ENCODE results near the gene LUC7L. TPM values are rescaled to one million over a fixed set of nuclear protein-coding genes. Genes with fewer than 3 reads are reported as not detected.

Gene LUC7L
- polyA plus RNA-seq, 2 of the 4 experiments (the other 2 are of a cell fraction): 51.6 to 67.6 TPM

- ChIA-PET CTCF (interaction anchor here (0.6 to 2.1 kb wide), 6 partner anchors 49 to 184 kb away, joined by 3 to 10 read pairs (median 4); no protein-coding TSS in a partner anchor), POLR2A (interaction anchor here (0.7 kb wide), 1 partner anchor 81 kb away, joined by 5 read pairs; no protein-coding TSS in a partner anchor)
- DNase-seq (ENCODE audit: low read depth in 1 of 2, low spot score in 1 of 2) (no peak), FAIRE-seq (no peak), ATAC-seq (no peak)
- H3K4me3 ChIP-seq: no peak overlapping the region
- H3K27ac ChIP-seq: no peak overlapping the region
- no peak overlapping the region for H3K4me2 ChIP-seq
- WGBS (ENCODE audit: missing lambda C conversion rate): 67% methylated on average over 6 of the region's 11 CpGs
- no peak for TF ChIP-seq KDM1A (IDR thresholded peaks at IDR 0.05; ENCODE audit: low read depth)
- TF ChIP-seq JUNB (IDR thresholded peaks at IDR 0.05): no peak
- no peak for TF ChIP-seq SMC3 (IDR thresholded peaks at IDR 0.05)
- no peak for TF ChIP-seq ZC3H11A (IDR thresholded peaks at IDR 0.05)
- TF ChIP-seq, protein P1, sequence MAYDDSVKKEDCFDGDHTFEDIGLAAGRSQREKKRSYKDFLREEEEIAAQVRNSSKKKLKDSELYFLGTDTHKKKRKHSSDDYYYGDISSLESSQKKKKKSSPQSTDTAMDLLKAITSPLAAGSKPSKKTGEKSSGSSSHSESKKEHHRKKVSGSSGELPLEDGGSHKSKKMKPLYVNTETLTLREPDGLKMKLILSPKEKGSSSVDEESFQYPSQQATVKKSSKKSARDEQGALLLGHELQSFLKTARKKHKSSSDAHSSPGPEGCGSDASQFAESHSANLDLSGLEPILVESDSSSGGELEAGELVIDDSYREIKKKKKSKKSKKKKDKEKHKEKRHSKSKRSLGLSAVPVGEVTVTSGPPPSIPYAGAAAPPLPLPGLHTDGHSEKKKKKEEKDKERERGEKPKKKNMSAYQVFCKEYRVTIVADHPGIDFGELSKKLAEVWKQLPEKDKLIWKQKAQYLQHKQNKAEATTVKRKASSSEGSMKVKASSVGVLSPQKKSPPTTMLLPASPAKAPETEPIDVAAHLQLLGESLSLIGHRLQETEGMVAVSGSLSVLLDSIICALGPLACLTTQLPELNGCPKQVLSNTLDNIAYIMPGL (CRISPR knock-in tag; IDR thresholded peaks at IDR 0.05; ENCODE audit: borderline replicate concordance): no peak
- no peak for TF ChIP-seq HOXB5 (CRISPR knock-in tag; IDR thresholded peaks at IDR 0.05)
- no peak for TF ChIP-seq FOSL2 (IDR thresholded peaks at IDR 0.05)
- TF ChIP-seq FOSL2 (CRISPR knock-in tag; IDR thresholded peaks at IDR 0.05): no peak
- TF ChIP-seq CHD2 (IDR thresholded peaks at IDR 0.05; ENCODE audit: low read length, partially characterized antibody): no peak
- TF ChIP-seq RFX5 (IDR thresholded peaks at IDR 0.05): no peak
- no peak for TF ChIP-seq MAFK (IDR thresholded peaks at IDR 0.05; ENCODE audit: partially characterized antibody)
- TF ChIP-seq CBX8 (IDR thresholded peaks at IDR 0.05): no peak
- no peak for TF ChIP-seq FOSB (CRISPR knock-in tag; IDR thresholded peaks at IDR 0.05)
- no peak for TF ChIP-seq BHLHE40 (IDR thresholded peaks at IDR 0.05; ENCODE audit: low read depth, low read length)
- TF ChIP-seq, protein P2, sequence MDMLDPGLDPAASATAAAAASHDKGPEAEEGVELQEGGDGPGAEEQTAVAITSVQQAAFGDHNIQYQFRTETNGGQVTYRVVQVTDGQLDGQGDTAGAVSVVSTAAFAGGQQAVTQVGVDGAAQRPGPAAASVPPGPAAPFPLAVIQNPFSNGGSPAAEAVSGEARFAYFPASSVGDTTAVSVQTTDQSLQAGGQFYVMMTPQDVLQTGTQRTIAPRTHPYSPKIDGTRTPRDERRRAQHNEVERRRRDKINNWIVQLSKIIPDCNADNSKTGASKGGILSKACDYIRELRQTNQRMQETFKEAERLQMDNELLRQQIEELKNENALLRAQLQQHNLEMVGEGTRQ (IDR thresholded peaks at IDR 0.05): no peak
- TF ChIP-seq, protein P3, sequence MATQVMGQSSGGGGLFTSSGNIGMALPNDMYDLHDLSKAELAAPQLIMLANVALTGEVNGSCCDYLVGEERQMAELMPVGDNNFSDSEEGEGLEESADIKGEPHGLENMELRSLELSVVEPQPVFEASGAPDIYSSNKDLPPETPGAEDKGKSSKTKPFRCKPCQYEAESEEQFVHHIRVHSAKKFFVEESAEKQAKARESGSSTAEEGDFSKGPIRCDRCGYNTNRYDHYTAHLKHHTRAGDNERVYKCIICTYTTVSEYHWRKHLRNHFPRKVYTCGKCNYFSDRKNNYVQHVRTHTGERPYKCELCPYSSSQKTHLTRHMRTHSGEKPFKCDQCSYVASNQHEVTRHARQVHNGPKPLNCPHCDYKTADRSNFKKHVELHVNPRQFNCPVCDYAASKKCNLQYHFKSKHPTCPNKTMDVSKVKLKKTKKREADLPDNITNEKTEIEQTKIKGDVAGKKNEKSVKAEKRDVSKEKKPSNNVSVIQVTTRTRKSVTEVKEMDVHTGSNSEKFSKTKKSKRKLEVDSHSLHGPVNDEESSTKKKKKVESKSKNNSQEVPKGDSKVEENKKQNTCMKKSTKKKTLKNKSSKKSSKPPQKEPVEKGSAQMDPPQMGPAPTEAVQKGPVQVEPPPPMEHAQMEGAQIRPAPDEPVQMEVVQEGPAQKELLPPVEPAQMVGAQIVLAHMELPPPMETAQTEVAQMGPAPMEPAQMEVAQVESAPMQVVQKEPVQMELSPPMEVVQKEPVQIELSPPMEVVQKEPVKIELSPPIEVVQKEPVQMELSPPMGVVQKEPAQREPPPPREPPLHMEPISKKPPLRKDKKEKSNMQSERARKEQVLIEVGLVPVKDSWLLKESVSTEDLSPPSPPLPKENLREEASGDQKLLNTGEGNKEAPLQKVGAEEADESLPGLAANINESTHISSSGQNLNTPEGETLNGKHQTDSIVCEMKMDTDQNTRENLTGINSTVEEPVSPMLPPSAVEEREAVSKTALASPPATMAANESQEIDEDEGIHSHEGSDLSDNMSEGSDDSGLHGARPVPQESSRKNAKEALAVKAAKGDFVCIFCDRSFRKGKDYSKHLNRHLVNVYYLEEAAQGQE (IDR thresholded peaks at IDR 0.05): no peak
- peaks cover 9% of the 10 kb centered on the region; the same call in 1 of the 3 replicates for H3K4me1 ChIP-seq
- no peaks in the 10 kb centered on the region for H3K9me3 ChIP-seq
These were observed 51.1 kb downstream of the LUC7L start for GRCh38 chr16:177981-178667.

GRCh38 chr16:177394-177822 lies 51.8 kb downstream of the LUC7L start:
- POLR2A ChIA-PET: interaction anchor here (0.7 kb wide), 1 partner anchor 82 kb away, joined by 5 read pairs; no protein-coding TSS in a partner anchor

More at GRCh38 chr16:177394-177822, 51.8 kb downstream of the LUC7L start:
- no peak for FAIRE-seq
- TF ChIP-seq BCL3 (IDR thresholded peaks at IDR 0.05) (no peak), BHLHE40 (IDR thresholded peaks at IDR 0.05; ENCODE audit: low read depth, low read length) (no peak), CEBPB (IDR thresholded peaks at IDR 0.05) (no peak), NR3C1 (IDR thresholded peaks at IDR 0.05) (no peak), POLR2AphosphoS2 (conservative IDR thresholded peaks at IDR 0.05; ENCODE audit: low read length) (no peak), HOXA7 (CRISPR knock-in tag; IDR thresholded peaks at IDR 0.05) (no peak), SREBF2 (IDR thresholded peaks at IDR 0.05) (no peak)
- TF ChIP-seq, protein P4, sequence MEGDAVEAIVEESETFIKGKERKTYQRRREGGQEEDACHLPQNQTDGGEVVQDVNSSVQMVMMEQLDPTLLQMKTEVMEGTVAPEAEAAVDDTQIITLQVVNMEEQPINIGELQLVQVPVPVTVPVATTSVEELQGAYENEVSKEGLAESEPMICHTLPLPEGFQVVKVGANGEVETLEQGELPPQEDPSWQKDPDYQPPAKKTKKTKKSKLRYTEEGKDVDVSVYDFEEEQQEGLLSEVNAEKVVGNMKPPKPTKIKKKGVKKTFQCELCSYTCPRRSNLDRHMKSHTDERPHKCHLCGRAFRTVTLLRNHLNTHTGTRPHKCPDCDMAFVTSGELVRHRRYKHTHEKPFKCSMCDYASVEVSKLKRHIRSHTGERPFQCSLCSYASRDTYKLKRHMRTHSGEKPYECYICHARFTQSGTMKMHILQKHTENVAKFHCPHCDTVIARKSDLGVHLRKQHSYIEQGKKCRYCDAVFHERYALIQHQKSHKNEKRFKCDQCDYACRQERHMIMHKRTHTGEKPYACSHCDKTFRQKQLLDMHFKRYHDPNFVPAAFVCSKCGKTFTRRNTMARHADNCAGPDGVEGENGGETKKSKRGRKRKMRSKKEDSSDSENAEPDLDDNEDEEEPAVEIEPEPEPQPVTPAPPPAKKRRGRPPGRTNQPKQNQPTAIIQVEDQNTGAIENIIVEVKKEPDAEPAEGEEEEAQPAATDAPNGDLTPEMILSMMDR (IDR thresholded peaks at IDR 0.05): no peak
- Histone ChIP-seq H3K9me3 (no peaks in the 10 kb centered on the region), H3K4me1 (peaks cover 9% of the 10 kb centered on the region; the same call in 1 of the 3 replicates), H3K27ac (no peak overlapping the region), H3K4me2 (no peak overlapping the region), H3K4me3 (no peak overlapping the region)
- CTCF ChIA-PET: interaction anchor here (0.9 to 2.1 kb wide), 6 partner anchors 50 to 185 kb away, joined by 3 to 10 read pairs (median 4); no protein-coding TSS in a partner anchor
- ATAC-seq: no peak
- WGBS (ENCODE audit: missing lambda C conversion rate): 50% methylated on average over 8 of the region's 13 CpGs
- DNase-seq (ENCODE audit: low read depth in 1 of 2, low spot score in 1 of 2): no peak
